Measurements from ENCODE around the gene FAM53A.
"Not testable (repeated sequence)": the region's sequence is repeated elsewhere in the genome, so short reads cannot be mapped to it uniquely, and the experiment has no call there.

Gene FAM53A

DNA sequence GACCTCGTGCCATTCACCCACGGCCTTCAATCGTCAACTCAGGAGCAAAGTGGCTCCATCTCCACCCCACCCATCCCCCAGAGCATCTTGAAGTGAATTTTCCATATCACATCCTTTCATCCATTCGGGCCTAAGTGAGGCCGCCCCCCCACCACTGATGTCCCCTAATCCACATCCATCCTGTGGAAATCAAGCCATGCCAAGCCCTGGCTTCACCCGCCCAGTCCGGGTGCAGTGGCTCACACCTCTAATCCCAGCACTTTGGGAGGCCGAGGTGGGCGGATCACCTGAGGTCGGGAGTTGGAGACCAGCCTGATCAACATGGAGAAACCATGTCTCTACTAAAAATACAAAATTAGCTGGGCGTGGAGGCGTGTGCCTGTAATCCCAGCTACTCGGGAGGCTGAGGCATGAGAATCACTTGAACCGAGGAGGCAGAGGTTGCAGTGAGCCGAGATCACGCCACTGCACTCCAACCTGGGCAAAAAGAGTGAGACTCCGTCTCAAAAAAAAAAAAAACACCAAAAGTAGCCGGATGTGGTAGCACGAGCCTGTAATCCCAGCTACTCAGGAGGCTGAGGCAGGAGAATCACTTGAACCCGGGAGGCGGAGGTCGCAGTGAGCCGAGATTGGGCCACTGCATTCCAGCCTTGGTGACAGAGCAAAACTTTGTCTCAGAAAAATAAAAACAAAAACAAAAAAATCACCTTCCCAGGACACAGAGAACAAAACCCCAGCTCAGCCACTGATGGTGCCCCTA, 76.5 kb downstream of the FAM53A start:
- not testable (repeated sequence) for DNase-seq (ENCODE audit: low read depth in 2 of 2)

DNA sequence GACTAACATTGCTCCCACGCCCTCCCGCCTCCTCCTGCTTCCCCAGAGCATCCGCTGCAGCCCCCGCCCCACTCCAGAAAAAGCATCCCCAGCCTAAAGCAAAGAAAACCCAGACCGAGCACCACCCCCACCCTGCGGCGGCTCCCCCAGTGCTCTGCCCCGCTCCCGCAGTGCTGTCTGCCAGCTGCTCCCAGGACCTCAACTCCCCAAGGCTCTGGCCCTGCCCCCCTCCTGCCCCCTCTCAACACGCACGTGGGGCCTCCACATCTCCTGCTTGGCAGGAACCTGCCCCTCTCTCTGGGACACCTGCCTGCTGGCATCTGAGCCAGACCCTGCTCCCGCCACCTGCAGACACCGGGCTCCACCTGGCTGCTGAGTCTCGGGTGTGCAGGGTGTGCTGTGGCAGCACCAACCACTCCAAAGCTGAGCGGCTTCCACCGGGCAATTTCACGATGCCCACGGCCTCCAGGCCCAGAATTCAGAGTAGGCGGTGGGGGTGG, 79.4 kb downstream of the FAM53A start:
- no peak for DNase-seq (ENCODE audit: low read depth in 2 of 2)

DNA sequence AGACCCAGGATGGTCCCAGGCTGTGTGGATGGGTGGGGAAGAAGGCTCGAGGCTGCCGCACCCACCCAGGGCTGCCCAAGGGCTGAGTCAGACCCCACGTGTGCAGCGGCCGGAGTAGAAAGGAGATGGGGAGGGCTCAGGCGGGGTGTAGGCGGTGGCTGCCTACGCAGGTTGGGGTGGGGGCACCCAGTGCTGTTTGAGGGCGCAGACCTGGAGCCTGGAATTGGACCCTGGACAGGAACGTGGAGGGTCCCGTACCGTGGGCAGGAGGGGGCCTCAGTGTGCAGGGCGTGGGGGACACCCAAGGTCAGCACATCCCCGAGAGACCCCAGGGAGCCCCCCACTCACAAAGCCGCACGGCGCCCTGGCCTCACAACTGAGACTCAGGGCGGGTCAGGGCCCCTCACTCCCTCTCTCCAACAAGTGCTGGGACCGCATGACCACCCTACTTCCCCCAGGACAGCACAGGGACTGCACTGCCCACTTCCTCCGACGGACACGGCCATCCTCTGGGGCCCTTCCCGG, 79.9 kb downstream of the FAM53A start:
- no peak for DNase-seq (ENCODE audit: low read depth in 2 of 2)

DNA sequence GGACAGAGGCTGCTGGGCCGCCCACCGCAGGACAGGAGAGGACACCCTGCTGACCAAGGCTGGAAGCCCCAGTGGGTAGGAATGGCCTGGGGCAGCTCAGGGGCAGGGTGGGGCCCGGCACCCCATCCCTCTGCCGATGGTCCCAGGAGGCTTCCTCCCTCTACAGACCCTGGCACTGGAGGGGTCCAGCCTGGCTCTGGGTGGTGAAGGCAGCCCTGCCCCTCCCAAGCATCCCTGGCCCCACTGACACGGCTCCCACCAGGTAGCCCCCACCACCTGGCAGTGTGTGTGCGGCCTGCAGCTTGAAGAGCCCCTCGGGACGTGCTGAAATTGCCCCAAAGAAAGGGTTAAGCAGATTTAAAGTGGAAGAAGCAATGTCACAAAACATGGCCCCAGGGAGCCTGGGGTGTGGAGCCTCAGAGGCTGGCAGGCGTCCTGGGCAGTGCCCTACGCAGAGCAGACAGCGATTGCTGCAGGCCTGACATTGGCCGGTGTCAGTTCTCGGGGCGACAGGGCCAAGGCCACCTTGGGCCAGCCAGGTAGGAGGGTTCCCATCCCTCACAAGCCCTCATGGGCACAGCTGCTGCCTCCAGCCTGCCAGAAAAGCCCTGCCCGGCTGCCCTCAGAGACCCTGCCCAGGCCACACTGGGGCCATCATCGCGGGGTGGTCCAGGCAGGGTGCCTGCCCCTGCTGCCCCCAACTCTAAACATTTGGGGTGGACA, 80.5 kb downstream of the FAM53A start:
- DNase-seq (ENCODE audit: low read depth in 2 of 2), result no peak

DNA sequence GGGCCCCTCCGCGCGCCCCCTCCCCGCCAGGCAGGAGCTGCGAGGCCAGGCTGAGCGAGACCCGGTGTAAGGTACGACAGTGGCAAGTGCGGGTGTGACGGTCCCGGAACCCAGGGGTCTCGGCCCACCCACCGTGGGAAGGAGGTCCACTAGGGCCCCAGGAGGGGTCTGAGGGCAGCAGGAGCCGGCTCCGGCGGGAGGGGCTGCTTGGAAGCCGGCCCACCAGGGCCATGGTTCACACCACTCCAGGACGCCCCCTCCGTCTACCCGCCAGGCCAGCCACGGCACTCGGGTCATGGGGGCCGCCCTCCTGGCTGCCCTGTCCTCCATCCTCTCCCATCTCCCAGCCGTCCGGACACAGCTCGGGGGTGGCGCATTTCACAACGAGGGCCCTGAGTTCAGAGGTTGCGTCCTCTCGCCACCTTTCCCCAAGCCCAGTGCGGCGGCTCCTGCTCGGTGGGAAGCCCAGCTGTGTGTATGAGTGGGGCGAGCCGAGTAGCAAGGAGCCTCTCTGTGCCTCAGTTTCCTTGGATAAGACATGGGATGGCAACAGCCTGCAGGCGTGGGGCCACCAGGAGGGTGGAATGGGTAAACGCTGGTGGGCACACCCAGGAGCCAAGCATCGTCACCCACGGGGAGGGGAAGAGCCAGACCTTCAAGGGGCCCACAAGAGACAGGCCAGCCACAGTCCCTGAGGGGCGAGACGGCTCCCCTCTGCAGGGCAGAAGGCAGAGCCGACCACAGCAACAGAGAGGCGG, 81.3 kb downstream of the FAM53A start:
- DNase-seq (ENCODE audit: low read depth in 2 of 2), result no peak

DNA sequence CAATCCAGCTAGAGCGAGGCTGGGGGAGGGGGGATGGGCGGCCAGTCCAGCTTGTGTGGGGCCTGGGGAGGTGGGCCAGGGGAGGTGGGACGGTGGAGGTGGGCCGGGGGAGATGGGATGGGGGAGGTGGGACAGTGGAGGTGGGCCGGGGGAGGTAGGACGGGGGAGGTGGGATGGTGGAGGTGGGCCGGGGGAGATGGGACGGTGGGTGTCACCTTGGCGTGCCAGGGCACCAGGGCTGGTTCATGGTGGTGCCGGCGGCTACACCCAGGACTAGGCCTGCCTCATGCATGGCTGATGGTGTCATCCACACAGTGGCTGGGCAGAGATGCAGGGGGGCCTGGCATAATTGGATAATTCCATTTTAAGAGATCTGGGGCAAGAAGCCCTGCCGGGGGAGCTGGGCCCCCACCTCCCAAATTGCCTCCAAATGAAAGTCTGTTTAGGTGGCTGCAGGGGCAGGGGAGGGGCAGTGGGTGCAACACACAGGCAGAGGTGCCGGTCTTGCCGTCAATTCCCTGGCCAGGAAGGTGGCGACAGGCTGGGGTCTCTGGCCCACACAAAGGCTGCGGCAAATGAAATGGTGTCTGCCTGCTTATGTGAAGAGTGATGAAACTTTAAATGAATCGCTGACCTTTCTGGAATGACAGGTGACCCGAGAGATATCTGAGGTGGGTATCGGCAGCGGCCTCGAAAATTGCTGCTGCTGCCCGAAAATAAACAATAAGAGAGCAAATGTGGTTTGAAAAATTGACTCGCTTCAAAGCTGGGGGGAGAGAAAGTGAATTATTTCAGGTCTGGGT, 82.1 kb downstream of the FAM53A start:
- DNase-seq (ENCODE audit: low read depth in 2 of 2), result no peak

DNA sequence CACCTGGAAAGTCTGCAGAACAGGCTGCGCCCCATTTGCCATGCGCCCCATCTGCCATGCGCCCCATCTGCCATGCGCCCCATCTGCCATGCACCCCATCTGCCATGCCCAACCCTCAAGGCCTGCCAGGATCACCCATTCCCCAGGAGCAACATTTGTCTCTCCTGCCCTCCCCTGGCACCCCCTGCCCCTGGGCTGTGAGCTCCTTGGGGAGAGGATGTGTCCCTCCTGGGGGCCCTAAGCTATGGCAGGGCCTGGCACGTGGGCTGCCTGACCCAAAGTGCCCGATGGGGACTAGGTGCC, 82.6 kb downstream of the FAM53A start:
- DNase-seq (ENCODE audit: low read depth in 2 of 2), result no peak

DNA sequence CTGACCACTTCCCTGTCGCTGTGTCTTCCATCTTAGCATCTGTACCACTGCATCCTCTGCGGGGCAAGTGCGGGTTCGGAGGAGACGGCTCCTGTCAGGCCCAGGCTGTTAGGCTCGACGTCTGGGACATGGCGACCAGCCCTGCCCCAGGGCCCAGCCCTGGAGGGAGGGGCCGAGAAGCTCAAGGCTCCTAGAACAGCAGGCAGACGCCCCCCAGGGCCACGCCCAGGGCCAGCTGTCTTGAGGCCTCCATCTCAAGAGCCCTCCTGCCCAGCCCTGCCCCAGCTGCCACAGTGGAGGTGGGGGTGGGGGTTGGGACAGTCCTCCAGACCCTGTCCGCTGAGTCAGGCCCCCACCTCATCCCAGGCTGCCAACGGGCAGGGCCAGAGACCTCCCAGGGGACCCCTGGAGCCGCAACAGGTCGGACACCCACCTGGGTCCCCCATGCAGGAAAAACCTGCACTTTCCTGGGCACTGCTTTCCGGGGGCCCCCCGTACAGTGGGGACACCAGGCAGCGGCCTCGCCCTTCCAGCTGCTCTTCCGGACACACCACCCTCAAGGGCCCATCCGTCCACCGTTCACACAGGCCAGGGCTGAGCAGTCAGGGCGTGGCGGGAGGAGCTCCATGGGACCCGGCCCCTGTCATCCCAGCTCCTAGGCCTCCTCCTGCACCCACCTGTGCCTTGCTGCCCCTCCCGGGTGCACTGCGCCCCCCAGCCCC, 83.1 kb downstream of the FAM53A start:
- DNase-seq (ENCODE audit: low read depth in 2 of 2), result no peak

DNA sequence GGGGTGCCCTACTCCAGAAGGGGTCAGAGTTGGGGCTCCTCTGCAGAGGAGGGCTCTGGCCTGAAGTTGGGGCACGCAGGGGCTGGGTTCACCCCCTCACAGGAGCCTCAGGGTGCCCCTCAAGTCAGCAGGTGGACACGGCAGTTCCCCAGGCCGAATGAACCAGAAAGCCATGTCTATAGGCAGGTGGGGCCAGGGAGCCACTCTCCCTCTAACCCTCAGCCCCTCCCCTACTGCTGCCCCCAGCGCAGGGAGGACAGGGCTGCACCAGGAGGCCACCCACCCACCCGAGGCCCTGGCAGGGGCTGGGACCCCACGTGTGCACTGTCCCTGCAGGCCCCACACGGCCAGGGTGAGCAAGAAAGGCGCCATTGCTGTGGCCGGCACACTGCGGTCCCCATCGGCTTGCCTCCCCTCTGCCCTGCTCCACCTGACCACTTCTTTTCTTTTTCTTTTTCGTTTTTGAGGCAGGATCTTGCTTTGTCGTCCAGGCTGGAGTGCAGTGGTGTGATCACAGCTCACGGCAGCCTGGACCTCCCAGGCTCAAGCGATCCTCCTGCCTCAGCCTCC, 83.8 kb downstream of the FAM53A start:
- no peak for DNase-seq (ENCODE audit: low read depth in 2 of 2)

DNA sequence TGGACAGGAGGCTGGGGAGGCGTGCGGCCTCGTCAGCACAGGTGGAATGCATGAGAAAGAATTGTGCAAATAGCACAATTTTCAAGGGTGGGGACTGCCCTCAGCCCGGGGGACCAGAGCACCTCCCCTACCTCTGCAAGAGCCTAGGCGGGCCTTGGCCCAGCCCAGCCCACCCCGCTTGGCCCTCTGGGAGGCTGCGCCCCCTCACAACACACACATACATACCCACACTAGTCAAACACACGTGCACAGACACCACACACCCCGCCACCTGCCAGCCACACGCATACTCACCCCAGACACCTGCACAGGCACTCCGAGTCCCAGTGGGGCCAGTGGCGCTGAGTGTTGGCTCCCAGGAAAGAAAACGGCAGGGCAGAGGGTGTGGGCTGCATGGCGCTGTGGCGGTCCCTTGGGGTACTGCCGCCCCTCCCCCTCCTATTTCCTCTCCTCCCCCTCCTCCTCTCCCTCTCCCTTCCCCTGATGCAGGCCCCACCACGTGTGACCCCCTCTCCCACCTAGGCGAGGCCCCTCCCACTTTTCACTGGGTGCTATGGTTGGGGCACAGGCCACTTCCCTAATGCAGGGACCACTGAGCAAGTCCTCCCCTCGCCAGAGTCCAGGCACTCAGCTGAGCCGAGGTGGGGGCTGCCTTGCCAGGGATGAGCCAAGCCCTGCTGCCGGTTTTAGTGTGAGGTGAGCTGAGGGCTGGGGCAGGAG, 84.5 kb downstream of the FAM53A start:
- no peak for DNase-seq (ENCODE audit: low read depth in 2 of 2)

DNA sequence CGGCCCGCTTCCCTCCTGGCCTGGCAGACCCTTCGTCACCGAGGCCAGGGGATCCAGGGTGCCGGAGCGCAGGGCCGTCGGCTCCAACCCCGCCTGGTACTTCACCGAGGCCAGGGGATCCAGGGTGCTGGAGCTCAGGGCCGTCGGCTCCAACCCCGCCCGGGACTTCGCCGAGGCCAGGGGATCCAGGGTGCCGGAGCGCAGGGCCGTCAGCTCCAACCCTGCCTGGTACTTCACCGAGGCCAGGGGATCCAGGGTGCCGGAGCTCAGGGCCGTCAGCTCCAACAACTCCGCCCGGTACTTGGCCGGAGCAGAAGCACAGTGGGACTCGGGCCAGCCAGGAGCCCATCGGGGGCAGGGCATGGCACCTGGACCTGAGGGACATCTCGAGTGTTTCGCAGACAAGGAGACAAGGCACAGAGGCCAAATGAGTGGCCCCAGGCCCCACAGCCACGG, 85.1 kb downstream of the FAM53A start:
- DNase-seq (ENCODE audit: low read depth in 2 of 2), result no peak

DNA sequence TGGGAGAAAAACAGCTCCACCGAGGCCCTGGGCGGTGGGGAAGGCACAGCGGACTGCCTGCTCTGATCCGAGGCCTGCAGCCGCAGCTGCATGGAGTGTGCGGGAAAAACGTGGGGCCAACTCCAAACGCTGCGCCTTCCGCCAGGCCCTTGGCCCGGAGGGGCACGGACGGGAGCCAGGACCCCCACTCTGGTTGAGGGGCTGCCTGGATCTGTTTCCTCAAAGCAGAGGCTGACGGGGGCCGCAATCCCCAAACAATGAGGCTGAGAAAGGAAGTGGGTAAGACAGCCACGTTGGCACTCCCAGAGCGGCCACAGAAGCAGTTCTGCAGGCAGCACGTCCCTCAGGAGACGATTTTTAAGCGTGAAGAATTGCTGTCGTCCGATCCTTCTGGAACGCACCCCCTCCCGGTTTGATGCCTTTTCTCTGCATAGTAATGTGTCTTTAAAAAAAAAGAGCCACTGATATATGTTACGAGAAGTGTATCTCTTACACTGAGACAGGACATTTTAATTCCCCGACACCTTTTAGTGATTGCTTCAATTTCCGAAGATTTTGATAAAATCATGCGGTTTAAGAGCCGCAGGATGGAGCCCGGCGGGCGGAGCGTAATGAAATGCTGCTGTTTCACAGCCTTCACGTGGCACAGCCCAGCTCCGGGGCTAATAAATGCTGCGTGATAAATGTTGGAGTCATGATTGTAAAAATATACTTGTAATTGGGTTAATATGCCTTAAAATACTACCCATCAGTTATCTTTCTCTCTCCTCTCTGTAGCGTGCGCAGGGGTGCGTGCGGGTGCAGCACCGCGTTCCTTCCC, 85.7 kb downstream of the FAM53A start:
- no peak for DNase-seq (ENCODE audit: low read depth in 2 of 2)

DNA sequence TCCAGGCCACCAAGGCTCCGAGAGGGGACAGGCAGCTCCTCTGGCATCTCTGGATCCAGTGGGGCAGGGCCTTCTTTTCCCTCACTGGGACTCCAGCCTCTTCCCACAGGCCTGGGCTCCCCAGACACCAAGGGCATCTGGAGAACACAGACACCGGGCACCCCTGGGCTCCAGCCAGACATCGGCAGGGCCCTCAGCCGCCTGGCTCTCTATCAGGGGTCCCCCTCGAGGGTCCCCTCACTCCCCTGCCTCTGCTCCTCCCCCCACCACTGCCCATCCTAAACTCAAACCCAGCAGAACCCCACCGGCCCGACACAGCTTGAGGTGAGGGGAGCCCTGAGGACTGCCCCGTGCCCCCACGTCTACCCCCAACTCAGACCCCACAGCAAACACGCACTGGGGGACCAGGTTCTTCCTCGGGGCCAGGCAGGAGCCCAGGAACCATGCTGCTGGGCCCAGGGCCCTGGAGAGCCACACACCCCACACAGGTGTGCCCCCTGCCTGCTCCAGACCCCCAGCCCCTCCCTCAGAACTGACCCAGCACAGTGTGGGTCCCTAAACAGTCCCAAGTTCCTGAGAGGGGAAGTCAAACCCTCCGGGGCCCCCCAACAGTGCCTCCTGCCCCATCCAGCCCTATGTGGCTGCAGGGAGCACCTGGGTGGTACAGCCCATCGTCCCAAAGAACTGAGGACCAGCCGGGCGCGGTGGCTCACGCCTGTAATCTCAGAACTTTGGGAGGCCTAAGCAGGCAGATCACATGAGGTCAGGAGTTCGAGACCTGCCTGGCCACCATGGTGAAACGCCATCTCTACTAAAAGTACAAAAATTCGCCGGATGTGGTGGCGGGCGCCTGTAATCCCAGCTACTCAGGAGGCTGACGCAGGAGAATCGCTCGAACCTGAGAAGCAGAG, 86.8 kb downstream of the FAM53A start:
- DNase-seq (ENCODE audit: low read depth in 2 of 2), result no peak

DNA sequence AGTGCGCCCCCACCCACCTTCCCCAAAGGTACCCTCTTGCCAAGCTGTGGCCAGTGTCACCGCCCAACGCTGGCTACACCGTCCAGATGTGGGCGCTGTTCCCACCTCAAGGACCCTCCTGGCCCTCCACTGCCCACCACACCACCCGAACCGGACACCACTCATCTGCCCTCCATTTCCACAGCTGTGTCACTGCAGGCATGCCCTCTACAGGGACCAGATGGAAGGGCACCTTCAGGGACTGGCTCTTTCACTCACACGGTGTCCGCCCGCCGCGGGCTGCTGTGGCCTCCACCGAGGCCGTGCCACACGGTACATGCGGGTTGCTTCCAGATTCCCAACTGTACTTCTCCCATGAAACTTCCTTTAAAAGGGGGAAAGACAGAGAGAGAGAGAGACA, 87.7 kb downstream of the FAM53A start:
- no peak for DNase-seq (ENCODE audit: low read depth in 2 of 2)

DNA sequence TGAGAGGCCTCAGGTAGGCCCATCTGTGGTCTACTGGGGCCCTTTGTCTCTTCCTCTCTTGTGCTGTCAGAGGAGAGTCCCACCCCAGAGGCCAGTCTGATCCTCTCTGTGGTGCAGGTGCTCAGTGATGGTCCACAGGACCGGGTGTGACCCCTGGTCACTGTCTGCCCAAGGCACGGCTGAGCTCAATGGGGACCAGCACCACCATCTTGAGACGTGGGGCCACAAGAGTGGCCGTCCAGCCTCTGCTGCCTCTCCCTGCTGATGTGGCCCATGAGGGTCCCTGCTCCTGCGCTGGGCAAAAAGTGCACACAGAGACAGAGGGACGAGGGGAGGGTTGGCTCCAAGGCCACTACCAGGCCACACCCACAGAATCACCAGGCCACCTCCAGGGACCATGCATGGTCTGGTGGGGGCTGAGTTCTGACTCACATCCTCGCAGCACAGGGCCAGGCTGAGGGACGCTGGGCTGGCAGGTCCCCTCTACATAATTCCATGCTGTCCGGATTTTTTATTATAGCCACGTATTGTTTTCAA, 88.3 kb downstream of the FAM53A start:
- DNase-seq (ENCODE audit: low read depth in 2 of 2), result no peak

DNA sequence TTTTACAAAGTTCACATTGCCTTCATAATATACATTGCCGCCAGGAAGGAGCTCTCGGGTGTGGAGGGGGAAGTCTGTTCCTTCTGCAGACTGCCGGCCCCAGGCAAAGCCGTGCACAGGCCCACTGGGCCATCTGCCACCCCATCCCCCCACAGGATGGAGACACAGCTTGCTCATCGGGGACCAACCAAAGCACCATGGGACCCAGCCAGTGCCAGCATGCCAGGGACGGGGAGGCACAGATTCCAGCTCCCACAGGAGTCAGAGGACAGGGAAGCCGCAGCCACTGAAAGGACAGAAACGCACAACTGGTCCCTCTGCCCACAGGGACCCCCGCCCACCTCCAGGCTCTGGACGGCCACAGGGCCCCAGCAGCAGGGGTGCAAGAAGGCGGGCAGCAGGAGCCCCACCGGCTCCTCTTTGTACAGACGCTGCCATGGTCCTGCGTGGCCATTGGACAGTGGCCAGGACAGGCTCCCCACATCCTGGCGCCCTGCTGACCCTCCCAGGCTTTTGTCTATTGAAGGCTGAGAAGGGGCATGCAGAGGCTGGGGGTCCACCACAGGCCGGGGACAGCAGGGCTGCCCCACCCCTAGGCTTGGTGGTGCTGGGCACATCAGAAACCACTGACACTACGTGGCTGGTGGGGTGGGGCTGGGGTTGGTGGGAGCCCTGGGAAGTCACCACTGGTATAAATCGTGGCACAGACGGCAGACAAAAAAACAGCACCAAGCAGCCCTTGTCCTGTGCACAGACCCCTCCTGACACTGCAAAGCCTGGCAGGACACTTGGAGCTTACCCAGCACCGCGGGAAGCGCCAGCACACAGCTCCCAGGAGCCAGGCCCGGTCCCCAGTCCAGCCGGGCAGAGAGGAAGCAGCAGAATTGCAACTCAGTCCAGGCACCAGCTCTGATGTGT, 89.0 kb downstream of the FAM53A start:
- DNase-seq (ENCODE audit: low read depth in 2 of 2), result no peak
